ENCODE measurements around the gene ERI2. TPM values are rescaled to one million over a fixed set of nuclear protein-coding genes. Genes with fewer than 3 reads are reported as not detected.

The ERI2 gene
- total RNA-seq, 1 experiment from 2014 or later = 22.4 TPM

DNA sequence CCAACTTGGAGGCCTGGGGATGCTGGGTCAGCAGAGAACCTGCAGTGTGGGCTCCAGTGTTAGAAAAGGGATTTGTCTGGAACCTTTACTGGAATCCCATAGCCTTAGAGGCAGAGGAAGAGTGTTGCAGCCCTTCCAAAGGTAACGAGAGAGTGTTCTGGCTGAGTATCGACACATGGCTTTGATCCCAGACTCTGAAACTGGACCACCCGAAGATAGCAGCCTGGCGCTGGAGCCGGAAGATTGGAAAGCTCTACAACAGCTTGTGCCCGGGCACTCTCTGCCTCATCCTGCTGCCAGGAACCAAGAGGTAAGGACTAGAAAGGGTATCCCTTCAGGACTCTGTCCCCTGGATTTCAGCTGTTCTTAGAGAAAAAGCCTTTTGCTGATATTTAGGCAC lies 39.8 kb upstream of the ERI2 start:
- H3K27ac ChIP-seq (ENCODE audit: insufficient read length, low read depth, low read length) = no peak overlapping the region
- no peak overlapping the region for H2AK5ac ChIP-seq (ENCODE audit: insufficient read length, low read length)
- Mint-ChIP-seq H3K4me3 (no peak overlapping the region), H3K9me3 (no peaks in the 10 kb centered on the region), H3K4me1 (no peaks in the 10 kb centered on the region), H3K27me3 (ENCODE audit: low read depth) (no peaks in the 10 kb centered on the region), H3K36me3 (ENCODE audit: insufficient read depth in 1 of 3, low read depth in 3 of 3) (peaks cover 6 to 32% (median 17%) of the 10 kb centered on the region in 3 experiments), H3K27ac (no peak overlapping the region)
- H3K4ac ChIP-seq (ENCODE audit: low read depth, low read length) = no peak overlapping the region
- no peak overlapping the region for H2BK5ac ChIP-seq (ENCODE audit: insufficient read length, low read length)
- H2BK15ac ChIP-seq (ENCODE audit: low read depth, low read length) = no peak overlapping the region
- H3K27me3 ChIP-seq (ENCODE audit: insufficient read depth, low read length) = no peaks in the 10 kb centered on the region; the same call in 1 of the 2 replicates
- TF ChIP-seq, protein P1, sequence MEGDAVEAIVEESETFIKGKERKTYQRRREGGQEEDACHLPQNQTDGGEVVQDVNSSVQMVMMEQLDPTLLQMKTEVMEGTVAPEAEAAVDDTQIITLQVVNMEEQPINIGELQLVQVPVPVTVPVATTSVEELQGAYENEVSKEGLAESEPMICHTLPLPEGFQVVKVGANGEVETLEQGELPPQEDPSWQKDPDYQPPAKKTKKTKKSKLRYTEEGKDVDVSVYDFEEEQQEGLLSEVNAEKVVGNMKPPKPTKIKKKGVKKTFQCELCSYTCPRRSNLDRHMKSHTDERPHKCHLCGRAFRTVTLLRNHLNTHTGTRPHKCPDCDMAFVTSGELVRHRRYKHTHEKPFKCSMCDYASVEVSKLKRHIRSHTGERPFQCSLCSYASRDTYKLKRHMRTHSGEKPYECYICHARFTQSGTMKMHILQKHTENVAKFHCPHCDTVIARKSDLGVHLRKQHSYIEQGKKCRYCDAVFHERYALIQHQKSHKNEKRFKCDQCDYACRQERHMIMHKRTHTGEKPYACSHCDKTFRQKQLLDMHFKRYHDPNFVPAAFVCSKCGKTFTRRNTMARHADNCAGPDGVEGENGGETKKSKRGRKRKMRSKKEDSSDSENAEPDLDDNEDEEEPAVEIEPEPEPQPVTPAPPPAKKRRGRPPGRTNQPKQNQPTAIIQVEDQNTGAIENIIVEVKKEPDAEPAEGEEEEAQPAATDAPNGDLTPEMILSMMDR (conservative IDR thresholded peaks at IDR 0.05) = no peak
- H3K79me2 ChIP-seq (ENCODE audit: insufficient read depth, low read length) = no peaks in the 10 kb centered on the region
- no peaks in the 10 kb centered on the region for H3K9me3 ChIP-seq (ENCODE audit: control insufficient read depth, low read depth, low read length)
- no peak overlapping the region for H3K14ac ChIP-seq (ENCODE audit: insufficient read depth, low read length)
- no peak overlapping the region for H2BK20ac ChIP-seq (ENCODE audit: low read depth, low read length, poor library complexity, severe bottlenecking)
- H3K56ac ChIP-seq (ENCODE audit: insufficient read length, low read depth, low read length) = no peak overlapping the region
- no peaks in the 10 kb centered on the region for H3K79me1 ChIP-seq (ENCODE audit: insufficient read depth, low read depth, low read length, poor library complexity, severe bottlenecking)
- no peak overlapping the region for H4K5ac ChIP-seq (ENCODE audit: insufficient read length, low read depth, low read length)
- no peaks in the 10 kb centered on the region for H3K4me1 ChIP-seq (ENCODE audit: insufficient read depth, low read length)
- no peak overlapping the region for H2BK12ac ChIP-seq (ENCODE audit: insufficient read length, low read depth, low read length)
- H3K23ac ChIP-seq (ENCODE audit: insufficient read length, low read depth, low read length) = no peak overlapping the region
- H3K9ac ChIP-seq (ENCODE audit: extremely low read depth, insufficient read length, low read length) = no peak overlapping the region
- no peak overlapping the region for H4K91ac ChIP-seq (ENCODE audit: insufficient read length, low read depth, low read length)
- no peak for DNase-seq
- no peak overlapping the region for H2AFZ ChIP-seq (ENCODE audit: low read length)
- no peak overlapping the region for H3K18ac ChIP-seq (ENCODE audit: insufficient read length, low read depth, low read length)
- no peak overlapping the region for H2BK120ac ChIP-seq (ENCODE audit: low read depth, low read length, poor library complexity, severe bottlenecking)
- H3T11ph ChIP-seq (ENCODE audit: low read length) = no peak overlapping the region
- H3K23me2 ChIP-seq (ENCODE audit: insufficient read length, low read depth, low read length, poor library complexity, severe bottlenecking) = no peaks in the 10 kb centered on the region
- no peak overlapping the region for H4K8ac ChIP-seq (replicated peaks; ENCODE audit: insufficient read length, low read depth, low read length)
- WGBS (ENCODE audit: extremely low coverage, insufficient read length, low lambda C conversion rate) = no CpG with 5 or more reads among the region's 6 CpGs
- H4K20me1 ChIP-seq (ENCODE audit: control insufficient read depth, insufficient read depth, insufficient read length) = no peaks in the 10 kb centered on the region
- H3K4me2 ChIP-seq (ENCODE audit: insufficient read depth, insufficient read length, low read length) = no peak overlapping the region

Measured in H9 (cell line).